IPS DF 19.7 (cell line): Measurements from ENCODE around the gene MEAK7.
A peak's percentile ranks its signal among the peaks of the same experiment; 100 is the strongest.
"Not testable (repeated sequence)": the region's sequence is repeated elsewhere in the genome, so short reads cannot be mapped to it uniquely, and the experiment has no call there.

ENCODE experiments used
- DNase-seq: peaks from one replicate; pipeline ENCODE4 v3.0.0-alpha.2; 2013; ENCODE audit warnings: low read depth, low spot score

The MEAK7 gene

DNA sequence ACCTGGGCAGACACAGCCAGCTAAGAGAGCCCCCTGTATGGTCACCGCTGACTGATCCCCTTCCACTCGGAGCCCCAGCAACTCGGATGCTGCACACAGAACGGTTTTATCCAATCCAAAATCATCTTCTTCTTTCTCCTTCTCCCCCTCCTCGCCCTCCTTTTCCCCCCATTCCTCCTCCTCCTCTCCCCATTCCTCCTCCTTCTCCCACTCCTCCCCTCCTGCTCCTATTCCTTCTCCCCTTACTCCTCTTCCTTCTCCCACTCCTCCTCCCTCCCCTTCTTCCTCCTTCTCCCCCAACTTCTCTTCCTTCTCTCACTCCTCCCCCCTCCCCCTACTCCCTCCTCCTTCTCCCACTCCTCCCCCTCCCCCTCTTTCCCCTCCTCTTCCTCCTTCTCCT lies 30.4 kb upstream of the MEAK7 start:
- DNase-seq, result no peak

- DNase-seq, result no peak
Measured at GRCh38 chr16:84532855-84533486, 28.5 kb upstream of the MEAK7 start.

DNA sequence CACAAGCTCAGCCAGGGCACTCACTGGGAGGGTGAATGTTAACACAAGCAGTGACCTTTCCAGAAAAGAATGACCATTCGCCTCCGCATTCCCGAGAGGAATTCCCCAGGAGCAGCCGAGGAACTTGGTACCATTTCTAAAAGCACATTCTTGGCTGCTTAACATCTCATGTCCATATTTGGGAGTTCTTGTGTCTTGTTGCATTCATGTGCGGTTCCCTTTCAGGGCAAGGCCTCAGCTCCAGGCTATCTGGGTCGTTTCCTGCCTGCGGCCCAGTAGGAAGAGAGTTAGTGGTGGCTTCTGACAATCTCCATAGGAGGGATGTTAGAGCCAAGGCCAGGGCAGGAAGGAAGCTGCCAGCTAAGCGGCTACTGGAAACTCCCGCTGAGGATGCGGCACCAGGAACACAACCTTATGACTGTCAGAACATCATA lies 27.8 kb upstream of the MEAK7 start:
- DNase-seq, result peak; percentile 81

- DNase-seq, result no peak
Measured at GRCh38 chr16:84531671-84532111, 27.2 kb upstream of the MEAK7 start.

DNA sequence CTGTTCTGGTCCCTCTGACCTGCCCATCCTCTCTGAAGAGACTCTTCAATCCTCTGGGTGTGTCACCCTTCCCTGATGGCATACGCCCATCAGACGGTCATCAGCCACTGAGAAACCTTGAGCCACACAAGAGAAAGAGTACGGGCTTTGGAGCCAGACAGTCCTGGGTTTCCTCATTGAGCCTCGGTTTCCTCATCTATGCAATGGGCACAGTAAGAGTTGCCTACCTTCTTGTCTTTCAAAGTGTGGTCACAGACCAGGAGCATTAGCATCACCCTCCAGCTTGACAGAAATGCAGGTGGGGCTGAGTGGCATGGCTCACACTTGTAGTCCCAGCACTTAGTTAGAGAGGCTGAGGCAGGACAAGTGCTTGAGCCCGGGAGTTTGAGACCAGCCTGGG lies 26.1 kb upstream of the MEAK7 start:
- DNase-seq, result no peak

DNA sequence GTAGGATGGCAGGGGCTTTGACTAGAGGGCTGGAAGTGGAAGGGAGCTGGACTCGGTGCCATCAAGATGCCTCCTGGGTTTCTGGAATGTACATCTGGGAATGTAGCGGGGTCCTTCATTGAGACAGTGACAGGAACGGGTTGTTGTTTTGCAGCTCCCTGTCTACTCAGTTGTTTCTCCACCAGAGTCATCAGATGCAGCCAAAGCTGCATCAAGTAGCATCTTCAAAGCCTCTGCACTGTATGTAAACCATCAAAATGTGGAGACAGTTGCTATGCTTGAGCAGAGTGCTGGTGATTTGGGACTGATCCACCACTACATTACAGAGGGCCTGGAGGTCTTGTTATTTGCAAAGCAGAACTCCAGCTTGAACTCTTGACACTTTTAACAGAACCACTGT lies 25.1 kb upstream of the MEAK7 start:
- no peak for DNase-seq

DNA sequence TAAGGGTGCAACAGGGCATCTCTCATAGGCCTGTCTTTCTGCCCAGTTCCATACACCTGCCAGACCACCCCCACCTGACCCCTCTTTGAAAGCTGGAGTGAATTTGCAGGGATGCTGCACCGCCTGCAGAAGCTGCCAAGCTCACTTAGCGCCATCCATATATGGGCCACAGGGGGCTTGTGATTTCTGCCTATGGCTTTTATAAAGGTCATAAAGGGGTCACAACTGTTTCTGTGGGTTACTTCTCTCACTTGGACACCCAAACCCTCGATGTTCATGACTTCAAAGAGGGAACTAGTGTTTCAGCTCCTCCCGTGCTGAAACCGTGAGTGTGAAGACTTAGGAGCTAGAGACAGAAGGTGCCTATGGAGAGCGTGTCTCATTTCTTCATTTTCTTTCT lies 23.9 kb upstream of the MEAK7 start:
- no peak for DNase-seq

GRCh38 chr16:84527532-84528269 lies 23.2 kb upstream of the MEAK7 start:
- DNase-seq, result no peak

- no peak for DNase-seq
Measured at GRCh38 chr16:84526794-84527531, 22.5 kb upstream of the MEAK7 start.

- DNase-seq, result not testable (repeated sequence)
Measured at GRCh38 chr16:84524941-84525581, 20.6 kb upstream of the MEAK7 start.

DNA sequence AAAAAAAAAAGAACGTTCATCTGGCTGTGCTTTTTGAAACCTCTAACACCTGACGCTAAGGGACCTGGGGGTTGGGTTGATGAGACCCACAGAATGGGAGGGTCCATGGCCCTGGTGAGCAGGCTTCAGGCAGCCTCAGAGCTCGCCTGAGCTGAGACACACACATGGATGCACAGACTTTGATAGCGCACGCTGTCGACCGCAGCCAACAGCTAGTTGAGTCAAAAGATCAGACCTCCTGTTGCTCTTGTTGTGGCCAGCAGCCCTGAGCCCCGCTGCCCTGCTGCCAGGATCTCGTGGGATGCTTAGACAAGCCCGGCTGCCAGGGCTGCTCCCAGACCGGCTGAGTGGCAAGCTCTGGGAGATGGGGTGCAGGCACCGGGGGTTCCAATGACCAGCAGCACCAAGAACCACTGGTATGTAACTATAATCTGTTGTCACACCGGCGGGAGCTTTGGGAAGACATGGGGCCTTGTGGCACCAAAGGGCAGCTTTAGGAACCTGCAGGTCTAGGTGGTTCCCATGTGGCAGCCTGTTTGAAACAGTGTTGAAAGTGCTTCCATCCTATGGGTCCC lies 20.0 kb upstream of the MEAK7 start:
- DNase-seq, result no peak

DNA sequence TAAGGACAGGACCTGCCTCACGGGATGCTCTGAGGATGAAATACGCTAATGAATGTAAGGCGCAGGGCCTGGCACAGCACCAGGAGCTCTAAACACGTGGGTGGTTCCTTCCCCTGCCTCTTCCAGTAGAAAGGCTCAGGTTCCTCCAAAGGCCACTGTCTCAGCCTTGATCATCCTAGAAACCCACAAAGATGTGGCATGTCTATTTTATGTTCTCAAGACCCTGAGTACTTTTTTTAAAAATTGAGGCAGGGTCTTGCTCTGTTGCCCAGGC lies 17.0 kb upstream of the MEAK7 start:
- no peak for DNase-seq

DNA sequence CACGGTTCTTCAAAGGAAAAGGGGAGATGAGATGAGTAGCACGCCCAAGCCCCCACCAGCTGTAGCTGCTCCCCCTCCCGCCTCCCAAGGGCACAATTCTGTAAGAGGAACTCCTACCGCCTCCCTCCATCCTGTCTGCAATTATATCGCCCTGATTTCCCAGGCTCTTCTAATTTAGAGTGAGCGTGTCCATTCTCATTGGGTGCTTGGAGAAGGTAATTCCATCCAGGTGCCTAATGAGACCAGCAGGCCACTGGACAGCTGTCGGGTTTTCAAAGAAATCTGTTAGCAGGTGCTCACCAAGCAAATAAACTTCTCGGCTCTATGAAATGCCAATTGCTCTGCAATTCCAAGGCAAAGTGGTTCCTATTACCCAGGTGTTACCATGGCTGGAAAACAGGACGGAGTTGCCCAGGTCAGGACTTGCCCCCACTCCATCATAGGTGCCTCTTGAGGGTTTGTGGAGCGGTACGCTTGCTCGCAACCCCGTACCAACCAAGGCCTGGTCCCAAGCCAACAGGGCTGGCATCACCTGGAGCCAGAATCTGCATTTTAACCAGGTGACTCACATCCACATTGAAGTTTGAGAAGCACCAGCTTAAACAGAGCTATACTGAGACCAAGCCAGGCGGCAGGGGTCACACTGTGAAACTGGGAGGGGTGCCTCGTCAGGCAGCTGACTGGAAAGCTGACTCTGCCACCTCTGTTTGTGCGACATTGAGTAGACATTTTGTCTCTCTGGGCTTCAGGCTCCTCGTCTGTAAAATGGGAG lies 16.5 kb upstream of the MEAK7 start:
- no peak for DNase-seq

DNA sequence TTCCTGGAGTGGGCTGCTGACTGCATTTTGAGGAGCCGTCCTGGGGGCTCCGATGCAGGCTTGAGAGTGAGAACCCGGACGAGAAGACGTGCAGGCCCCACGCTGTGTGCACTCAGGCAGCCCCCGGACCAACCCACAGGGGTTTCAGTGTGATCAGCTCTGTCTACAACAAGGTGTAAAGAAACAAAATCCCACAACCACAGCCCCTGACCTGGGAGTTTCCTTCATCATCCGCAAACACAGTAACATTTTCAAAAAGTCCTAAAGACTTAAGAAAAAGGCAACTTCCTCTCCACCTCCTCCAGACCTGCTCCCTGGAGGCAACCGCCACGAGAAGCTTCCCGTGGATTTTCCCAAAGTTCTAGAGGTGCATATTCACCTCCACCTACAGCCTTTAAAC lies 15.4 kb upstream of the MEAK7 start:
- DNase-seq, result no peak

- no peak for DNase-seq
Measured at GRCh38 chr16:84518804-84519341, 14.4 kb upstream of the MEAK7 start.

DNA sequence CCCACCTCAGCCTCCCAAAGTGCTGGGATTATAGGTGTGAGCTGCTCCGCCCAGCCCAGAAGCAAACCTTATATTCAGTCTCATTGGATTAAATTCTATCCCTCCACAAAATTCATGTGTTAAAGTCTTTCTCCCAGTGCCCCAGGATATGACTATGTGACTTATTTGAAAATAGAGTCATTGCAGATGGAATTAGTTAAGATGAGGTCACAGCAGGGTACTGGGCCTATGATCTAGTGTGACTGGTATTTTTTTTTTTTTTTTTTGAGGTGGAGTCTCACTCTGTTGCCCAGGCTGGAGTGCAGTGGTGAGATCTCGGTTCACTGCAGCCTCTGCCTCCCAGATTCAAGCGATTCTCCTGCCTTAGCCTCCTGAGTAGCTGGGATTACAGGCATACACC lies 13.8 kb upstream of the MEAK7 start:
- DNase-seq, result not testable (repeated sequence)

DNA sequence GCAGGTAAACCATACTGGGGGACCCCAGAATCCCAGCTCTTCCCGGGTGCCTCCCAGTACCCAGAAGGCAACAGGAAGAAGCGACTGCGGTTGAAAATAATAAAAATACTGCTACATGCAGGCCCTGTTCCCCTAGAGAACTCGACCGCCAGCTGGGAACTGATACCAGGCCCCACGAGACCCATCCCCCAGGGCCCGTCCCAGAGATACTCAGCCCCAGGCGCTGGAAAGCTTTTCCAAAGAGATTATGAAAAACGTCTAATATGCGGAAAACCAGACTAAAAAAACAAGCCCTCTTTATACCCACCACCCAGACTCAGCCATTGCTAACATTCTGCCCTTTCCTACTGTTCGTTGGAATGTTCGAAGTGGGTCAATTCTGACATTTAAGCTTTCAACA lies 12.9 kb upstream of the MEAK7 start:
- no peak for DNase-seq

DNA sequence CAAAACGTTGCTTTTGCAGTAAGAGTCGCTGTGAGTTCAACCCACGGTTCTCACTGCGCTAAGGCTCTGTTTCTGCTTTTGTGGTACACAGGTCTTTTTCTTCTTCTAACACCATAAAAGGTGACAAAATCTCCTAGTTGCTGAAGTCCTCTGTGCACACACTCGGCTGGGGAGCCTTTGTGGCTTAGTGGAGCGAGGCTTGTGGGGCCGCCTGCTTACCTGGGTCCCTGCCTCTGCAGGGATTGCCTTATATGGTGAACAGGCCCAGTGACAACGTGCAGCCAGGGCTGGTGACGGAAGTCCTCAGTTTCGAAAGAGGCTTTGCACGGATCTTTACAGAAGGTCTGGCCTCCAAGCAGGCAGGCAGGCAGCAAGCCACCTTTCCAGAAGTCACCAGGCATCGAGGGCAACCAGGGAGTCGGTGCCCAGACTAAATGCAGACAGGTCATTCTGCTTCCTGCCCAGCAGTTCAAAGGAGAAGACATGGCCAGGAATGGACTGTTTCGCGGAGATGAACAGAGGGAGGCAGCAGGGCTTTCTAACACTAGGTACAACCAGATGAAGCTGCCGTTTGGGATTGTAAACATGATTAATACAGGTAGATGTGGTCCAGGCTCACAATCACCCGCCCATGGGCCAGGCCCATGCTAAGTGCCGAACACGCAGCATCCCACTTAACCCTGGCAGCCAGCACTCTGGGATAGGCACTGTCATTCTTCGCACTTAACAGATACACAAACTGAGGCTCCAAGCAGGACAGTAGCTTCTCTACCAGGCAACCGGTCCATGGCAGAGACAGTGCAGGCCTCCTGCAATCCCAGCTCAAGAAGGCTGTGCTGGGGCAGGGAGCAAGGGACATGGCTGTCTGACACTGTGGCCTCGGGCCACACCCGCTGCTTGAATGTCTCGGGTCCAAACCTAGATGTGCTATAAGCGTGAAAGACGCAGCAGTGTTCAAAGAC lies 10.7 kb upstream of the MEAK7 start:
- DNase-seq, result no peak

DNA sequence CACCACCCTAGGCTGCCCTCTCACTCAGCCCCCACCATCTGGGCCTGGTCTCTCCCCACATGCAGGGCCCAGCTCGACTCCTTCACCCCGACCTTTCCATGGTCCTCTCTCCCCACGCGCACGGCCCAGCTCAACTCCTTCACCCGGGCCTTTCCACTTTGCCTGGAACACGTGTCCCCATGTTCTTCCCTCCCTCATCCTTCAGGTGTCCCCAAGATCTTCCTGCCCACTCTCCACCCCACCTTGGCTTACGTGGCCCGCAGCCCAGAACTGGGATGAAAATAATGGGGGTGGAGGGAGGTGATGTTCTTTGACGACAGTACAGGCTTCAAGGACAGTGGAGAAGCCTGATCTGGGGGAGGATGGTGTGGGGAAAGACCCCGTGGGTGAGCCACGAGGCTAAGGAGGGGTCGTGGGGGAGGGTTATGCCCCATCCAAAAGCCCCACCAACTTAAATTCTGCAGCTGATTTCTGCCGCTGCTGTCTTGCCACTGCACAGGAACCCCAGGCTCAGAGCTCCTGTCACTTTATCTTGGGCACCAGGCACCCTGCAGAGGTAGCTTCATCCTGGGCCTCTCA lies 9.9 kb upstream of the MEAK7 start:
- no peak for DNase-seq

DNA sequence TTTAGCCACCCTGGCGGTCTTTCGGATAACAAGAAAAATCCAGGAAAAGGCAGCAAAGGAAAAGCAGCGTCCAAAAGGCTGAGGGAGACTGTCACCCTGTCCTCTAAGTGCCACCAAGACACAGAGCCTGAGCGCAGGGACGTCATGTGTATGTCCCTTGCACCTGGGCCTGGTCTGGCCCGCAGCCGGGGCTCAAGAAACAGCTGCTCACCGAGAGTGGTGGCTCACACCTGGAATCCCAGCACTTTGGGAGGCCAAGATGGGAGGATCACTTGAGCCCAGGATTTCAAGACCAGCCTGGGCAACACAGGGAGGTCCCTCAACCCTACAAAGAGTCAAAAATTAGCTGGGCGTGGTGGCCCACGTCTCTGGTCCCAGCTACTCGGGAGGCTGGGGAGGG lies 9.2 kb upstream of the MEAK7 start:
- DNase-seq, result no peak
